Activated naive CD8-positive, alpha-beta T cell (primary cell): Measurements from ENCODE around the gene PTPA.

ENCODE experiments used
- H3K27ac Mint-ChIP-seq: one replicate; pipeline ENCODE4 v1.8.0; 2021; ENCODE audit warnings: mixed read lengths
- H3K27me3 Mint-ChIP-seq: one replicate; pipeline ENCODE4 v1.8.0; 2021; ENCODE audit warnings: mixed read lengths
- H3K36me3 Mint-ChIP-seq: one replicate; pipeline ENCODE4 v1.8.0; 2021; ENCODE audit warnings: mixed read lengths
- H3K4me1 Mint-ChIP-seq: one replicate; pipeline ENCODE4 v1.8.0; 2021; ENCODE audit warnings: low read depth, mixed read lengths
- H3K4me3 Mint-ChIP-seq: one replicate; pipeline ENCODE4 v1.8.0; 2021; ENCODE audit warnings: mild to moderate bottlenecking, mixed read lengths
- H3K9me3 Mint-ChIP-seq: one replicate; pipeline ENCODE4 v1.8.0; 2021; ENCODE audit warnings: low read depth, mixed read lengths

Gene PTPA

DNA sequence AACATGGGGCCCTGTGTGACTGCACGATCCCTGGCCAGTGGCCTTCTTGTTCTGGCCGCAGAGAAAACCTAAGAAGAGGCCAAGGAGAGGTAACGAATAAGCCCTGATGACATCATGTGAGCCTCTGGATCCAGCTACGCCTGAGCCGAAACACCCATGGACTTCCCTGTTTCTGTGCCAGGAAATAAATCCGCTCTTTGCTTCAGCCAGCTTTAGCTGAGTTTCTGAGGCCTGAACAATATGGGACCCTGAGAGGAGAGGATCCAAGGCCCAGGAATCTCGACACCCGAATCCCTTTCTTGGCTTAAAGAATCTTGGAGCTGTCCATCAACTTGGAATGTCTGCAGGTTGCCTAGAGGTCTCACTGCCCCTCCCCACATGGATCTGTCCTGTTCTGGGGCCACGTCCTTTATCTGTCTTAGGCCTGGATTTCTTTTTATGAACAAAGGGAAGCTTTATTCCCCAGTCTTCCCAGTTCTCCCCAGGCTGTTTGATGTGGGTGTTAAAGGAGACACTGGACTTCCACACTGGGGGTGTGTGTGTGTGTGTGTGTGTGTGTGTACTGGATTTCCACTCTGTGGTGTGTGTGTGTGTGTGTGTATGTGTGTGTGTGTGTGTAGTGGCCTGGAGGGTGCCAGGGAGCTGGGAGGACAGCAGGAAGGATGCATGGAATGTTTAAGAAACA is 53.2 kb downstream of the PTPA start:
- peak overlapping the region; percentile 22 for H3K27ac Mint-ChIP-seq
- H3K9me3 Mint-ChIP-seq: no peaks in the 10 kb centered on the region
- H3K36me3 Mint-ChIP-seq: no peaks in the 10 kb centered on the region
- no peaks in the 10 kb centered on the region for H3K27me3 Mint-ChIP-seq
- peaks cover 13% of the 10 kb centered on the region for H3K4me1 Mint-ChIP-seq
- H3K4me3 Mint-ChIP-seq: no peak overlapping the region

DNA sequence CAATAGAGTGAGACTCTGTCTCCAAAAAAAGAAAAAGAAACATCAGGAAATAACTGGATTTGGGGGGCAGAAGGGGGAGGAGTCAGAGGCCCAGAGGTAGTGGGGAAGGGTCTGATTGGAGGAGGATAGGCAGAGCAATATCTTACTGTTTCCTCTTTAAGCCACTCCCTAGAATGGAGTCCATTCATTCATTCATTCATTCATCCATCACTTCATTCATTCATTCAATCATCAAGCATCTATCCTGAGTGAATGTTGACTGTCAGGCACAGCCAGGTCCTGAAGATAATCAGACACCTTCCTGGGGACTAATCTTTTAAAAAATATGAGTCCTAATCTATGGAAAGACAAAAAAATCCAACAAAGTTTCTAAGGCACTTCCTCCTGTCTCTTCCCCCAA is 54.0 kb downstream of the PTPA start:
- H3K36me3 Mint-ChIP-seq: no peaks in the 10 kb centered on the region
- H3K9me3 Mint-ChIP-seq: no peaks in the 10 kb centered on the region
- H3K27ac Mint-ChIP-seq: no peak overlapping the region
- H3K4me1 Mint-ChIP-seq: peaks cover 13% of the 10 kb centered on the region
- no peak overlapping the region for H3K4me3 Mint-ChIP-seq
- H3K27me3 Mint-ChIP-seq: no peaks in the 10 kb centered on the region

DNA sequence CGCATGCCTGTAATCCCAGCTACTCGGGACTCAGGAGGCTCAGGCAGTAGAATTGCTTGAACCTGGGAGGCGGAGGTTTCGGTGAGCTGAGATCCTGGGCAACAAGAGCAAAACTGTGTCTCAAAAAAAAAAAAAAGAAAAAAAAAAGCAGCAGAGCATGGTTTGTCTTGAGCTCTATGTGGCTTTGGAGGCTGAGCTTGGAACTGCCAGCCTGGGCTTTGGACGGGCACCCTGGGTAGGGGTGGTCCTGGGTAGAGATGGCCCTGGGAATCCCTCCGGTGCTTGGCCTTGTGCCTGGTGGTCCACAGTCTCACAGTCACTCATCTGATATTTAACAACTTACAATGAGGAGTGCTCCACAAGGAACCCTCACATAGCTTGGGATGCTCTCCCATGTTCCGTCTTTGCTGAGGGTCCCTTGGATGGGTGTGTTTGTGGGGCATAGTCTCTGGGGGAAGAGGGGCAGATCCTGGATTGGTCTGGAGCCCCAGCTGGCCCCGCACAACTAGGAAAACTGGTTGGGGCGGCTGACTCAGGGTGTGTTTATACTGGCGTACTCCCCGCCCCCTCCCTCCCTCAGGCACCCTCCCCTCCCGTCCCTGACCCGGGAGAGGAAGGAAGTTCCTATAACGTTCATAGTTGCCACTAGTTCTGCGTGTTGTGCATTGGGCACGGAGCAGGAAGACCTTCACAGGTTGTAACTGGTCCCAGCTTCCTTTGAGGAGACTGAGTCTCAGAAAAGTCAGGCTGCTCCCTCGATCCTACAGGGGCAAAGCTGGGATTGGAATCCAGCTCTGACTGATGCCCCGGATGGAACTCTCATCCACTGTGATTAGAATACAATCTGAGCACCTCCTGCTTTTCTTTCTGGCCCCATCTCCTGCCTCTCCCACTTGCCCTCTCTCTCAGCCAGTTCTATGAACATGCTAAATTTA is 55.7 kb downstream of the PTPA start:
- peak overlapping the region; percentile 30 for H3K4me3 Mint-ChIP-seq
- no peak overlapping the region for H3K27ac Mint-ChIP-seq
- H3K27me3 Mint-ChIP-seq: no peaks in the 10 kb centered on the region
- H3K36me3 Mint-ChIP-seq: no peaks in the 10 kb centered on the region
- H3K4me1 Mint-ChIP-seq: peaks cover 13% of the 10 kb centered on the region
- H3K9me3 Mint-ChIP-seq: no peaks in the 10 kb centered on the region

GRCh38 chr9:129170229-129170628 is 59.0 kb downstream of the PTPA start:
- H3K4me1 Mint-ChIP-seq: peaks cover 13% of the 10 kb centered on the region
- H3K36me3 Mint-ChIP-seq: no peaks in the 10 kb centered on the region
- no peaks in the 10 kb centered on the region for H3K9me3 Mint-ChIP-seq
- H3K4me3 Mint-ChIP-seq: no peak overlapping the region
- no peaks in the 10 kb centered on the region for H3K27me3 Mint-ChIP-seq
- no peak overlapping the region for H3K27ac Mint-ChIP-seq

DNA sequence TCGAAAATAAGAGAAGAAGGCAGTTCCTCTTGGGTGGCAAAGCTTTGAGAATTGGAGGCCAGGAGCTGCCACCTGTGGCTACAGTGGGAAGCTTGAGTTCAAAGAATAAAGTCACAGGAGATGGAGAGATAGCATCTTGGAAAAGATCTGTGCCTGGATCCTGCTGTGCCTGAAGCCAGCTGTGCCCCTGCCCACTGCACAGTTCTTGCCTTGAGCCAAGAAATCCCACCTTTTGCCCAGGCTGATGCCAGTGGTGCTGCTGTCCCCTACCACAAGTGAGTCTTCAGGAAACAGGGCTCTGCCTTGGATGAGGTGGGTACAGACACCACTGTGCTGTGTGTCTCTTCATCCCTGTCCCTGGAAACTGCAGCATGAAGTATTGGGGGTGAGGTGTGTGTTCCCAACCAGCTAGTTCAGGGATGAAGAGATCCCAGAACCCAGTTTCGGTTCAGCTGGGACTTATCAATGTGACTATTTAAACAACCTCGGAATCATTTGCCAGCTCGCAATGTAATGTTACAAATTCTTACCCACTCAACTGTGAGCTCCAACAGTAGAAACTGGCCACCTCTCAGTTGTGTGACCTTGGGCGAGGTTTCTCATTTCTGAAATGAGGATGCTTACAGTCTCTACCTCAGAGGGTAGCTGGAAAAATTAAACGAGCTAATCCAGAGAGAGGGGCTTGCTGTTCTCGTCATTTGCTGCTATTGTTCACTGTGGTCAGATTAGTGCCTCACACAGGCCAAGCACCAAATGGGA is 61.0 kb downstream of the PTPA start:
- Mint-ChIP-seq H3K36me3 (no peaks in the 10 kb centered on the region), H3K27me3 (no peaks in the 10 kb centered on the region), H3K27ac (no peak overlapping the region), H3K4me1 (peaks cover 15% of the 10 kb centered on the region), H3K9me3 (no peaks in the 10 kb centered on the region), H3K4me3 (no peak overlapping the region)

GRCh38 chr9:129172816-129173215 is 61.6 kb downstream of the PTPA start:
- Mint-ChIP-seq H3K27me3 (no peaks in the 10 kb centered on the region), H3K4me1 (peaks cover 9% of the 10 kb centered on the region), H3K4me3 (no peak overlapping the region), H3K27ac (no peak overlapping the region), H3K36me3 (no peaks in the 10 kb centered on the region), H3K9me3 (no peaks in the 10 kb centered on the region)

DNA sequence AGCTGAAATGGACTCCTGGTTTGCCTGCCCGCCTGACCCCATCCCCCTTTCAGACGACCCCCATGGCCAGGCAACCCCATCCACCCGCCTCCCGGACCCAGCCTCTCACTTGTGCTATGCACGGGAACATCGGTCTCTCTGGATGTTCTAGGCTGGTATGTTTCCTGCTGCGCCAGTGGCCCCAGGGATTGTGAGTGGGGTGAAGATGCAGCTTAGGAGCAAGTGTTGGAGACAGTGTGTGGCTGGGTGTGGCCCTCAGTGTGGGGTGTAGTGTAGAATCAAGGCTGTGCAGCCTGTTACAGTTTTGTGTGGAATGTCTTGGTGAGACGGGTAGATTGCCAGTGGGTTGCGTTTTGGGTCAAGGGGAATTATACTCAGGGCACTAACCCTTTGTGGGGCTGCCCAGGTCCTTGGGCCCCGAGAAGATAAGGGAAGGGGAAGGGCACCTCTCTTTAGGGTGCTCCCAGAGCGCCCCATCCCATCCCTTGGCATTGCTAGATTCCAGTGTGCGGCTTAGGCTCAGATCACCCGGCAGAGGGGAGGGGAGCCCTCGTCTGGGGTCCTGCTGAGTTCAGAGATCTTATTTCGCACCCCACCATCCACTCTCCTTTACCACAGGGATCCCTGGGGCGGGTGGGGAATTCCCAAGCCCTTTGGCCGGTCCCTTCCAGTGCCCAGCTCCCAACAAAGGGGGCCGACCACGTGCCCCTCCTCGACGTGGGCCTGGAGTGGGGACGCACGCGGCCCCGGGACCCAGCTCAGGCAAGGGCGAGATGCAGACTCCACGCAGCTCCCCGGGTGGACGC is 62.3 kb downstream of the PTPA start:
- Mint-ChIP-seq H3K4me1 (peaks cover 6% of the 10 kb centered on the region), H3K27me3 (no peaks in the 10 kb centered on the region), H3K4me3 (peak overlapping the region; percentile 71), H3K36me3 (no peaks in the 10 kb centered on the region), H3K9me3 (no peaks in the 10 kb centered on the region), H3K27ac (no peak overlapping the region)

GRCh38 chr9:129174102-129174723 is 63.0 kb downstream of the PTPA start:
- H3K4me3 Mint-ChIP-seq: peak overlapping the region; percentile 78
- H3K4me1 Mint-ChIP-seq: peaks cover 8% of the 10 kb centered on the region
- no peaks in the 10 kb centered on the region for H3K27me3 Mint-ChIP-seq
- H3K36me3 Mint-ChIP-seq: no peaks in the 10 kb centered on the region
- no peaks in the 10 kb centered on the region for H3K9me3 Mint-ChIP-seq
- no peak overlapping the region for H3K27ac Mint-ChIP-seq

- H3K4me3 Mint-ChIP-seq: peak overlapping the region; percentile 89
- no peaks in the 10 kb centered on the region for H3K27me3 Mint-ChIP-seq
- peaks cover 8% of the 10 kb centered on the region for H3K4me1 Mint-ChIP-seq
- H3K36me3 Mint-ChIP-seq: no peaks in the 10 kb centered on the region
- no peaks in the 10 kb centered on the region for H3K9me3 Mint-ChIP-seq
- H3K27ac Mint-ChIP-seq: no peak overlapping the region
These were observed 63.7 kb downstream of the PTPA start for GRCh38 chr9:129174724-129175514.

DNA sequence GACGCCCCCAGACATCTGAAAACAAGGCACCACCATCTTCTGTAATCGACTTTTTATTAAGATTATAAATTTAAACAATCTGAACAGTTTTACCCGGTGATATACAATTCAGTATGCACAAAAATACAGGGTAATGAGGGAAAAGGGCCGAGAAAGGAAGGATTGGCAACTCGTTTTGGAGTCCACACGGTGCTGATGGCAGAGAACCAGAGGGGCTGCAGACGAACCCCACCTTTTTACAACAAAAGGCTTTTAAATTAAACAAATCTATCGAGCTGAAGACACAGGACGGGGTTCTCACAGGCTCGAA is 64.3 kb downstream of the PTPA start:
- H3K27me3 Mint-ChIP-seq: no peaks in the 10 kb centered on the region
- peak overlapping the region; percentile 89 for H3K4me3 Mint-ChIP-seq
- H3K4me1 Mint-ChIP-seq: peaks cover 8% of the 10 kb centered on the region
- H3K9me3 Mint-ChIP-seq: no peaks in the 10 kb centered on the region
- no peaks in the 10 kb centered on the region for H3K36me3 Mint-ChIP-seq
- no peak overlapping the region for H3K27ac Mint-ChIP-seq

DNA sequence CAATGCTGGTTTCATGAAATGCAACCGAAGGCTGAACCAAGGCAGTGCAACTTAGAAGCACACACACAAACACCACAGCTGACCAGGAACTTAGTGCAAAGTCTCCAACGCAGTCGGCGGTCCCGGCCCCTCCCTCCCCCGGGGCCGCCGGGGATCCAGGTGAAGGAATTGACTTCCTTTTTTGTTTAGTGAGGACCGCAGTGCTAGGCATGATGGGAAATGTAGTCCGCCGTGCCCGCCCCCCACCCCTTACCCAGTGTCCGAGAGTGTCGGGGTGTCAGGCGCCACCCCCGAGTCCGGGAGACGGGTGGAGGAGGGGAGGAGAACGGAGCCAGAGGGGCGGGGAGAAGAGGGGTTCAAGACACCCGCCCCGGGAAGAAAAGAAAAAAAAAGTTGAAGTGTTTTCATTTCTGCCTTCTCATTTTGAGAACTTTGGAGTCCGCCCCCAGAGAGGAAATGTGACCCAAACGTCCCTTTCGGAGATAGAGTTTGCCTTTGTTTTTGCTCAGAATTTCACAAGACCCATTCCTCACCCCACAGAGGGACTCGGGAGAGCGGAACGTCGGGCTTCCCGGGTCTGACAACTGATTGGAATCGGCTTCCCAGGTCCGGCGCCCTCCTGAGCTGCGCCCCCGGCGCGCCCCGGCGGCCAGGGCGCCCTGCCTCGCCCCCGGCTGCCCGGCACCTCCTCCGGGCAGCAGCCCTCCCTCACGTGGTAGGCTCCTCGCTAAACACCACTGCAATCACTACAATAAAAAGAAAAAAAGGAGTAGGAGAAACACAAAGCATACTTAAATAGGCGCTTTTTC is 64.8 kb downstream of the PTPA start:
- Mint-ChIP-seq H3K36me3 (no peaks in the 10 kb centered on the region), H3K4me1 (peaks cover 8% of the 10 kb centered on the region), H3K27me3 (no peaks in the 10 kb centered on the region), H3K4me3 (peak overlapping the region; percentile 89), H3K9me3 (no peaks in the 10 kb centered on the region), H3K27ac (no peak overlapping the region)

DNA sequence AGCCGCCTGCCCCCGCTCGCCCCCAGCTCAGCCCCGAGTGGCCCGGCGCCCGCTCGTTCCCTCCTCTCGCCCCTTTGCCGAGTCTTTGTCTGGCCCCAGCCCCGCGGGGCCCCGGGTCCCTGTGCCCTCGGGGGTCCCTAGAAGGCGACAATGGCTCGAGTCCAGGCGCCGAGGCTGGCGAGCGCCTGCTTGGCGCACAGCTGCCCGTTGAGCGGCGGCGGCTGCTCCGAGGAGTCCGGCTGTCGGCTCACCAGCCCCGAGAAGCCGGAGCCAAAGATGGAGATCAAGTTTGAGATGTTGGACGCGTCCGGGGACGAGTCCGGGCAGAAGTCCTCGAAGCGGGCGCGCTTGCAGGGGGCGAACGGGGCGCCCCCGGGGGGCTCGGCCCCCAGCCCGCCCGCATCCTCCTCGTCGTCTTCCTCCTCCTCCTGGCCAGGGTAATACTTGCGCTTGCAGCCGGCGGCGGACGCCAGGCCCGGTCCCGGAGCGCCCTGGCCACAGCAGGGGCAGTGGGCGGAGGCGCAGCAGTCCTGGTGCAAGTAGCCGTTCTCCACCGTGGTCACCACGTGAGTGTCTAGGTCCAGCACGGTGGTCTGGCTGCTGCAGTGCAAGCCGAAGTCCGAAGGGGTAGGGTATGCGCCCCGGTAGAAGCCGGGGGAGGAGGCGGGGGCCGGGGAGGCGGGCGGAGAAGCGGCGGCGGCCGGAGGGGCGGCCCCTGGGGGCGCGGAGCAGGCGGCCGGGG is 65.7 kb downstream of the PTPA start:
- Mint-ChIP-seq H3K4me1 (peaks cover 8% of the 10 kb centered on the region), H3K27me3 (no peaks in the 10 kb centered on the region), H3K4me3 (peak overlapping the region; percentile 89), H3K27ac (no peak overlapping the region), H3K36me3 (no peaks in the 10 kb centered on the region), H3K9me3 (no peaks in the 10 kb centered on the region)
